Activated T-cell treated with anti-CD3 and anti-CD28 coated beads, Interleukin-2, amount 50 U/mL, for 72 hours (primary cell): ENCODE data around the gene KLHL26. TPM values are rescaled to one million over a fixed set of nuclear protein-coding genes. Genes with fewer than 3 reads are reported as not detected.

Experiments
- ATAC-seq, 2 donors: fragments of 150-1000 bp; cut with Tn5 transposase; replicated peaks in 1 of 2; 2 replicates each; pipeline ENCODE4 v1.10.0; 2021; ENCODE audit warnings: moderate library complexity in 2 of 2, mild to moderate bottlenecking in 1 of 2
- DNase-seq, 2 donors: peaks; one replicate each; pipeline ENCODE4 v3.0.0; 2021 to 2022; ENCODE audit warnings: mixed read lengths in 1 of 2
- H3K27ac Mint-ChIP-seq: one replicate; pipeline ENCODE4 v1.8.0; 2022; ENCODE audit warnings: mild to moderate bottlenecking, moderate library complexity, mixed read lengths
- H3K27me3 Mint-ChIP-seq: one replicate; pipeline ENCODE4 v1.8.0; 2022; ENCODE audit warnings: low read depth, mixed read lengths
- H3K36me3 Mint-ChIP-seq, 2 donors: one replicate each; pipeline ENCODE4 v1.8.0; 2022; ENCODE audit warnings: mixed read lengths in 2 of 2, mild to moderate bottlenecking in 1 of 2; ENCODE audit not compliant: insufficient read depth in 2 of 2
- H3K4me1 Mint-ChIP-seq: one replicate; pipeline ENCODE4 v1.8.0; 2022; ENCODE audit warnings: low read depth, mixed read lengths
- H3K4me3 Mint-ChIP-seq, 2 donors: one replicate each; pipeline ENCODE4 v1.8.0; 2022; ENCODE audit warnings: mild to moderate bottlenecking in 2 of 2, mixed read lengths in 2 of 2, moderate library complexity in 2 of 2
- H3K9me3 Mint-ChIP-seq, 2 donors: one replicate each; pipeline ENCODE4 v1.8.0; 2022; ENCODE audit warnings: mixed read lengths in 2 of 2
- total RNA-seq, 2 donors: library from RNA; stranded (reverse); gene quantifications; one replicate each; pipeline ENCODE4 v1.2.3, GENCODE V29; 2022

The KLHL26 gene
- total RNA-seq, 2 donors from 2014 or later, result 10.1 to 11.1 TPM

DNA sequence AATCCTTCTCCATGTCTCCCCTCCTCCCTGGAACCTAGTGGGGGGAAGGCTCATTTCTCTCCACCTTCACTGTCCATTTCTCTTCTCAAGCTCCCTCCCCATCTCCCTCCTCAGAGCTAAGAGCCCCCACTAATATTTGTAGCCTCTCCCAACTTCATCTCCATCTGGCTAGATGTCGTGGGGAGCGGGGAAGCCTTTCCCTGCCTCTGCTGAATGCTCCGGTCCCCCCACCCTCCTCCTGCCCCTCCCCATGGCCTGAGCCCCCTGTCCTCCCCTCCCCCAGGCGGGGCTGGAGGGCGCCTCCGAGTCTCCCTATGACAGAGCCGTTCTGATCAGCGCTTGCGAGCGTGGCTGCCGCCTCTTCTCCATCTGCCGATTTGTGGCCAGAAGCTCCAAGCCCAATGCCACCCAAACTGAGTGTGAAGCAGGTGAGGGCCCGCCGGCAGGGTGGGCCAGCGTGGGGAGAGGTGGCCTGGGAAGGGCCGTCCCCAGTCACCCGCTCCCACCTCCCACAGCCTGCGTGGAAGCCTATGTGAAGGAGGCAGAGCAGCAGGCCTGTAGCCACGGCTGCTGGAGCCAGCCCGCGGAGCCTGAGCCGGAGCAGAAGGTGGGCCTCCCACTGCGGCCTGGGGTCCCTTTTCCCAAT lies 23.1 kb upstream of the KLHL26 start:
- no peak for ATAC-seq
- Mint-ChIP-seq H3K4me3 (peak overlapping the region; percentile 53 to 68), H3K9me3 (no peaks in the 10 kb centered on the region), H3K36me3 (no peaks in the 10 kb centered on the region), H3K4me1 (peaks cover 22% of the 10 kb centered on the region), H3K27me3 (peaks cover 70% of the 10 kb centered on the region), H3K27ac (no peak overlapping the region)
- DNase-seq, result no peak

DNA sequence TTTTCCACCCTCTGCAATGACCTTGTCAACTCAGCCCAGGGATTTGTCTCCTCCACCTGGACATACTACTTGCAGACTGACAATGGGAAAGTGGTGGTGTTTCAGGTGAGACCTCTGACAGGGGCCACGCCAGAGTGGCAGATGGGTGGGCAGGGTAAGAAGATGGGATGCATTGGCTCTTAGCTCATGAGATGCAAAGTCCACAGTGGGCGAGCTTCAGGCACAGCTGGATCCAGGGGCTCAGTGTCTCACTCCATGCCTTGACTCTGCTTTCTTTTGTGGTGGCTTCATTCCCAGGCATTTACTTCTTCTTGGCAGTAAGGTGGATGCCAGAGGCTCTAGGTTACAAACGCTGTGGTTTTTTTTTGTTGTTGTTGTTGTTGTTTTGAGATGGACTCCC lies 20.8 kb upstream of the KLHL26 start:
- Mint-ChIP-seq H3K27me3 (peaks cover 50% of the 10 kb centered on the region), H3K4me3 (no peak overlapping the region), H3K27ac (no peak overlapping the region), H3K9me3 (no peaks in the 10 kb centered on the region), H3K4me1 (peaks cover 18% of the 10 kb centered on the region), H3K36me3 (no peaks in the 10 kb centered on the region)
- DNase-seq (no peak), ATAC-seq (no peak)

DNA sequence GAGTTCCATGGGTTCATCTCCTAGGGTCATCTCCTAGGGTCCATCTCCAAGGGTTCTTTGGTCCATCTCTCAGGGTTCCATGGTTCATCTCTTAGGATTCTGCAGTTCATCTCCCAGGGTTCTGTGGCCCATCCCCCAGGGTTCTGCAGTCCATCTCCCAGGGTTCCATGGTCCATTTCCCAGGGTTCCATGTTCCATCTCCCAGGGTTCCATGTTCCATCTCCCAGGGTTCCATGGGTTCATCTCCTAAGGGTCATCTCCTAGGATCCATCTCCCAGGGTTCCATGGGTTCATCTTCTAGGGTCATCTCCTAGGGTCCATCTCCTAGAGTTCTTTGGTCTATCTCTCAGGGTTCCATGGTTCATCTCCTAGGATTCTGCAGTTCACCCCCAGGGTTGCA lies 19.3 kb upstream of the KLHL26 start:
- H3K36me3 Mint-ChIP-seq, result no peaks in the 10 kb centered on the region
- H3K4me1 Mint-ChIP-seq, result peaks cover 8% of the 10 kb centered on the region
- no peak overlapping the region for H3K27ac Mint-ChIP-seq
- DNase-seq (no peak), ATAC-seq (no peak)
- no peak overlapping the region for H3K4me3 Mint-ChIP-seq
- H3K27me3 Mint-ChIP-seq, result peaks cover 39% of the 10 kb centered on the region
- no peaks in the 10 kb centered on the region for H3K9me3 Mint-ChIP-seq

- ATAC-seq (no peak), DNase-seq (no peak)
- H3K4me1 Mint-ChIP-seq, result peaks cover 4% of the 10 kb centered on the region
- H3K27me3 Mint-ChIP-seq, result peaks cover 35% of the 10 kb centered on the region
- H3K36me3 Mint-ChIP-seq, result no peaks in the 10 kb centered on the region
- no peaks in the 10 kb centered on the region for H3K9me3 Mint-ChIP-seq
- no peak overlapping the region for H3K4me3 Mint-ChIP-seq
- H3K27ac Mint-ChIP-seq, result no peak overlapping the region
Measured at GRCh38 chr19:18618236-18618635, 18.6 kb upstream of the KLHL26 start.

- H3K27ac Mint-ChIP-seq, result no peak overlapping the region
- H3K9me3 Mint-ChIP-seq, result no peaks in the 10 kb centered on the region
- ATAC-seq (no peak), DNase-seq (no peak)
- no peak overlapping the region for H3K4me3 Mint-ChIP-seq
- no peaks in the 10 kb centered on the region for H3K36me3 Mint-ChIP-seq
- H3K4me1 Mint-ChIP-seq, result no peaks in the 10 kb centered on the region
- peaks cover 14% of the 10 kb centered on the region for H3K27me3 Mint-ChIP-seq
Measured at GRCh38 chr19:18620311-18620710, 16.5 kb upstream of the KLHL26 start.

DNA sequence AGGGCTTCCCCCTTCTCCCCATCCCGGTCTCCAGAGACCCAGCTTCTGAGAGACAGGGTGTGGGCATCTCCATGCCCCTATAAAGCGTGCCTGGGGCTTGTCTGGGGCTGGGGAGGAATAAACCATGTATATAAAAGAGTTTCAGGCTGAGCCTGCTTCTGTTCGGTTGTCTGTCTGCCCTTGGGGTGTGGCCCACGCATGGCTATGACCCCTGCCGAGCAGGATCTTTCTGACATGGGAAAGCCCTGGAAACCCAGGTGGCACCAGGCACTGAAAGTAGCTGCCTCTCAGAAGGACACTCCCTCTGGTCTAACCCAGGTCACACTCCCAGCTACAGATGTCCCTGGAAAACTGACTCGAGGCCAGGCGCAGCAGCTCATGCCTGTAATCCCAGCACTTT lies 15.9 kb upstream of the KLHL26 start:
- Mint-ChIP-seq H3K27ac (no peak overlapping the region), H3K4me1 (no peaks in the 10 kb centered on the region), H3K27me3 (peaks cover 11% of the 10 kb centered on the region), H3K4me3 (no peak overlapping the region), H3K36me3 (no peaks in the 10 kb centered on the region), H3K9me3 (no peaks in the 10 kb centered on the region)
- DNase-seq, result no peak
- ATAC-seq, result no peak

- H3K4me1 Mint-ChIP-seq, result no peaks in the 10 kb centered on the region
- ATAC-seq, result no peak
Measured at GRCh38 chr19:18626906-18627305, 9.9 kb upstream of the KLHL26 start.

GRCh38 chr19:18629166-18630088 lies 7.4 kb upstream of the KLHL26 start:
- no peaks in the 10 kb centered on the region for H3K9me3 Mint-ChIP-seq

More at GRCh38 chr19:18626906-18627305, 9.9 kb upstream of the KLHL26 start:
- no peak for DNase-seq
- no peaks in the 10 kb centered on the region for H3K36me3 Mint-ChIP-seq
- no peak overlapping the region for H3K4me3 Mint-ChIP-seq
- no peaks in the 10 kb centered on the region for H3K9me3 Mint-ChIP-seq
- H3K27ac Mint-ChIP-seq, result no peak overlapping the region
- H3K27me3 Mint-ChIP-seq, result peaks cover 5% of the 10 kb centered on the region

DNA sequence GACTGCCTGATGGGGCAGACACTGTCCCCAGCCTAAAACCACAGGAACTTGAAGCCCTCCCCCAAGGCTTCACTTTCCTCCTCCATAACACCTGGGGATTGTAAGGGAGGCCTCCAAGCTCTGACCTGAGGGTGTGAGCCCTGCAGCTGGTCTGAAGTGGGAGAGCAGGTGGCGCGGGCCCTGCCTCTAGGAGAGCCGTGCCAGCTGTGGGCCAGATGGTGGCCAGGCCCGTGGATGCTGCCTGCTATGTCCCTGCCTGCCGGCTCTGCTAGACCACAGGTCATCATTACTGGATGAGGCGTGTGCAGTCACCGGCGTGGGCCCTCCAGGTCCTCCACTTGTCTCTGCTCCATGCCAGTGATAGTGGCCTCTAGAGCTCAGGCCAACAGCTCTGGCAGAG lies 3.5 kb upstream of the KLHL26 start:
- no peak for DNase-seq
- Mint-ChIP-seq H3K27ac (no peak overlapping the region), H3K9me3 (no peaks in the 10 kb centered on the region), H3K27me3 (peaks cover 19% of the 10 kb centered on the region), H3K4me1 (peaks cover 33% of the 10 kb centered on the region), H3K4me3 (no peak overlapping the region), H3K36me3 (no peaks in the 10 kb centered on the region)
- no peak for ATAC-seq

More at GRCh38 chr19:18629166-18630088, 7.4 kb upstream of the KLHL26 start:
- Mint-ChIP-seq H3K36me3 (no peaks in the 10 kb centered on the region), H3K4me1 (no peaks in the 10 kb centered on the region), H3K27me3 (peaks cover 6% of the 10 kb centered on the region), H3K4me3 (no peak overlapping the region), H3K27ac (no peak overlapping the region)
- DNase-seq (no peak), ATAC-seq (no peak)

- H3K4me1 Mint-ChIP-seq, result peaks cover 35% of the 10 kb centered on the region
- no peak for DNase-seq
- H3K27me3 Mint-ChIP-seq, result peaks cover 18% of the 10 kb centered on the region
- no peaks in the 10 kb centered on the region for H3K9me3 Mint-ChIP-seq
- H3K4me3 Mint-ChIP-seq, result no peak overlapping the region
- ATAC-seq, result no peak
- H3K27ac Mint-ChIP-seq, result no peak overlapping the region
- H3K36me3 Mint-ChIP-seq, result no peaks in the 10 kb centered on the region
Measured at GRCh38 chr19:18634612-18635297, 2.1 kb upstream of the KLHL26 start.

DNA sequence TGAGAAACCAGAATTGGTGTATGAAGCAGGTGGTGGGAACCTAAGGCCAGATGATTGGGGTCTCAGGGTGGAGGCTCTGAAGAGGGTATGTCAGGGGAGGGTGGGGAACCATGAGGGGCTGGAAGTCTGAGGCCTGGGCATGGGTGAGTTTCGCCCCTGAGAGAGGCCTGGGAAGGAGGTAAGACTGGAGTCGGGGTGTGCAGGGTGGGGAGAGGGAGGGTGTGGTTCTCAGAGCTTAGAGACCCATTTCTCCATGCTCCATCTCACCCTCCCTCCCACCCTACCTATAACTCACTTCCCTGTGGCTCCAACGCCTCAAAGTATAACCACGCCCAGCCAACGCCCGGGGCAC lies 1.0 kb upstream of the KLHL26 start:
- H3K27ac Mint-ChIP-seq, result peak overlapping the region; percentile 94
- H3K36me3 Mint-ChIP-seq, result no peaks in the 10 kb centered on the region
- no peaks in the 10 kb centered on the region for H3K9me3 Mint-ChIP-seq
- DNase-seq (no peak), ATAC-seq (no peak)
- H3K27me3 Mint-ChIP-seq, result peaks cover 14% of the 10 kb centered on the region
- H3K4me3 Mint-ChIP-seq, result peak overlapping the region; percentile 89 to 94
- H3K4me1 Mint-ChIP-seq, result peaks cover 35% of the 10 kb centered on the region

- no peaks in the 10 kb centered on the region for H3K9me3 Mint-ChIP-seq
- H3K27me3 Mint-ChIP-seq, result peaks cover 14% of the 10 kb centered on the region
- peaks cover 35% of the 10 kb centered on the region for H3K4me1 Mint-ChIP-seq
- H3K27ac Mint-ChIP-seq, result peak overlapping the region; percentile 94
- H3K36me3 Mint-ChIP-seq, result no peaks in the 10 kb centered on the region
- peak overlapping the region; percentile 89 to 94 for H3K4me3 Mint-ChIP-seq
- DNase-seq (peak; percentile 99 to 100), ATAC-seq (peak; percentile 92)
Measured at GRCh38 chr19:18636183-18636968, 452 bp upstream of the KLHL26 start.
